ENCODE results near the gene SHC2. TPM values are rescaled to one million over a fixed set of nuclear protein-coding genes. Genes with fewer than 3 reads are reported as not detected.

SHC2 gene
- total RNA-seq, 1 donor from 2014 or later: 26.0 TPM

DNA sequence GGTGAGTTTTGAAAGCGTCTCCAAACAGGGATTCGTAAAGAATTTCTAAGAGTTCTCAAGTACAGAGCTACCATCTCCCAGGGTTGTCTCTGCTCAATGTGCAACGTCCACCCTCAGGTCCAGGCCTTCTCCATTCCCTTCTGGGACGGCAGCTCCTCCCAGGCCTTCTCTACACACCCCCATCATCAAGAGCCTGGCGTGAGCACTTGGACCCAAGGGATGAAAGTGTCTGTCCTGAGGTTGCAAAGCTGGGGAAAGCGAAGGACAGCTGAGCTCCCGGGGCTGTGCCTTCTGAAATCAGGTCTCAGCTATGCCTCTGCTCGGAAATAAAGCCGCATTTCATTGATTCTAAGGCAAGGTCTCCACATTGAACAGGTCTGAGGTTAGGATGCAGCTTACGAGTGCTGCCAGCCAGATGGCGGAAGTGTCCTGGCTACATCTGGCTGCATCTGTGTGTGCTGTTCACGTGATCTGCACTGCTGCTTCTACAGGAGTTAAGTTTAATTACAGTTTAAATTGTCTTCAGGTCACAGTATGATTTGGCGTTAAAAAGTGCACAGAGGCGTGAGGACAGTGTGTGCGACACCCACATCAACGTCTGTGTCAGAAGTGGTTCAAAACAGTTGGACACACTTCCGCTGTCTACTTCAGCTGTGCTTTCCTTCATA lies 89.2 kb downstream of the SHC2 start:
- Histone ChIP-seq H3K4me3 (no peak overlapping the region), H3K27me3 (no peaks in the 10 kb centered on the region), H3K27ac (no peak overlapping the region), H3K36me3 (no peaks in the 10 kb centered on the region), H3K4me1 (peaks cover 8% of the 10 kb centered on the region), H3K9me3 (no peaks in the 10 kb centered on the region)
- intact Hi-C loops (cut with DNase I): no loop called here
- DNase-seq (ENCODE audit: extremely low spot score in 2 of 2): no peak
- TF ChIP-seq, protein P1, sequence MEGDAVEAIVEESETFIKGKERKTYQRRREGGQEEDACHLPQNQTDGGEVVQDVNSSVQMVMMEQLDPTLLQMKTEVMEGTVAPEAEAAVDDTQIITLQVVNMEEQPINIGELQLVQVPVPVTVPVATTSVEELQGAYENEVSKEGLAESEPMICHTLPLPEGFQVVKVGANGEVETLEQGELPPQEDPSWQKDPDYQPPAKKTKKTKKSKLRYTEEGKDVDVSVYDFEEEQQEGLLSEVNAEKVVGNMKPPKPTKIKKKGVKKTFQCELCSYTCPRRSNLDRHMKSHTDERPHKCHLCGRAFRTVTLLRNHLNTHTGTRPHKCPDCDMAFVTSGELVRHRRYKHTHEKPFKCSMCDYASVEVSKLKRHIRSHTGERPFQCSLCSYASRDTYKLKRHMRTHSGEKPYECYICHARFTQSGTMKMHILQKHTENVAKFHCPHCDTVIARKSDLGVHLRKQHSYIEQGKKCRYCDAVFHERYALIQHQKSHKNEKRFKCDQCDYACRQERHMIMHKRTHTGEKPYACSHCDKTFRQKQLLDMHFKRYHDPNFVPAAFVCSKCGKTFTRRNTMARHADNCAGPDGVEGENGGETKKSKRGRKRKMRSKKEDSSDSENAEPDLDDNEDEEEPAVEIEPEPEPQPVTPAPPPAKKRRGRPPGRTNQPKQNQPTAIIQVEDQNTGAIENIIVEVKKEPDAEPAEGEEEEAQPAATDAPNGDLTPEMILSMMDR (IDR thresholded peaks at IDR 0.05): no peak
- TF ChIP-seq POLR2A (IDR thresholded peaks at IDR 0.05) (no peak), POLR2AphosphoS5 (IDR thresholded peaks at IDR 0.05; ENCODE audit: insufficient read depth in 1 of 2, low read depth in 1 of 2) (no peak)

DNA sequence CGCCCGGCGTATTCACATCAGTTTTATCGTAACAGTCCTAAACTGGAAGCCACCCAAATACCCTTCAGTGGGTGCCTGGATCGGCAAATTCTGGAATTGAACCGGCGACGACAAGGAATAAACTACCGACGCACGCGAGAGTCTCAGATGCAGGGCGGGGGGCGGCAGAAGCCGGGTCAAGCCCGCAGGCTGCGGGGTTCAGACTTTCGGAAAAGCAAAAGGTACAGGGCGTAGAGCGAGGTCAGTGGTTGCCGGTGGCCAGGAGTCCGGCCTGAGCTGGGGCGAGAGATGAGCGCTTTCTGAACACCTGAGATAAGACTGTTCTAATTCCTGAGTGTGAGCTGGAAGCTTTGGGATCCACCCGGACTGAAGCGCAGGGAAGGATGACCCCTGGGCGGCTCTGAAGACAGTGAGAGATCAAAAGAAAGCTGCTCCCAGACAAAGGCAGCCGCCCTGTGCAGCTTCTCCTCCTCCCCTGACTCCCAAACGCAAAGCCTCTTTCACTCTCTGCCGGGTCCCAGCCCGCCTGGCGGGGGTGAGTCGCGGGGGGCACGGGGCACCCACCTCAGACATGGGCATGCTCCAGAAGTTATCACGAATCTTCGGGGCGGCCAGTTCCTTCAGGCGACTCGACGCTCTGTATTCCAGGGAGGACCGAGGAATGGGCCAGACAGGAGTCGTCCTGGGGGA lies 90.0 kb downstream of the SHC2 start:
- H3K4me3 ChIP-seq: no peak overlapping the region

DNA sequence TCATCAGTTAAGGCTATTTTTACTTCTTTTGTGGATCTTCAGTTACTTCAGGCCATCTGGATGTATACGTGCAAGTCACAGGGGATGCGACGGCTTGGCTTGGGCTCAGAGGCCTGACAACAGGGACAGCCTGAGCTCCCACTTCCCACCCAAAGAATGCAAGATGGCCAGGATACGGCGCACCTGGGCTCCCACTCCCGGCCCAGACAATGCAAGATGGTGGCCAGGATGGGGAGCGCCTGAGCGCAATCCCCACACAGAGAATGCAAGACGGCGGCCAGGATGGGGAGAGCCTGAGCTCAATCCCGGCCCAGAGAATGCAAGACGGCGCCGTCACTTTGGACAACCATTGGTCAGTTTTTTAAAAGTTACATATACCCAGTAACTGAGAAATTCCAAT lies 91.0 kb downstream of the SHC2 start:
- Histone ChIP-seq H3K9me3 (no peaks in the 10 kb centered on the region), H3K4me1 (peaks cover 6% of the 10 kb centered on the region), H3K4me3 (no peak overlapping the region), H3K27me3 (no peaks in the 10 kb centered on the region), H3K36me3 (no peaks in the 10 kb centered on the region), H3K27ac (no peak overlapping the region)
- DNase-seq (ENCODE audit: extremely low spot score in 2 of 2): no peak
- TF ChIP-seq POLR2AphosphoS5 (IDR thresholded peaks at IDR 0.05; ENCODE audit: insufficient read depth in 1 of 2, low read depth in 1 of 2) (no peak), POLR2A (IDR thresholded peaks at IDR 0.05) (no peak)
- TF ChIP-seq, protein P1 (IDR thresholded peaks at IDR 0.05): no peak
- intact Hi-C loops (cut with DNase I): no loop called here

More for the DNA sequence above, 90.0 kb downstream of the SHC2 start:
- no peaks in the 10 kb centered on the region for H3K9me3 ChIP-seq
- H3K4me1 ChIP-seq: peaks cover 8% of the 10 kb centered on the region
- H3K27ac ChIP-seq: no peak overlapping the region
- no peak for DNase-seq (ENCODE audit: extremely low spot score in 2 of 2)
- no peaks in the 10 kb centered on the region for H3K27me3 ChIP-seq
- TF ChIP-seq POLR2AphosphoS5 (IDR thresholded peaks at IDR 0.05; ENCODE audit: insufficient read depth in 1 of 2, low read depth in 1 of 2) (no peak), POLR2A (IDR thresholded peaks at IDR 0.05) (no peak)
- TF ChIP-seq, protein P1 (IDR thresholded peaks at IDR 0.05): no peak
- intact Hi-C loops (cut with DNase I): no loop called here
- no peaks in the 10 kb centered on the region for H3K36me3 ChIP-seq

DNA sequence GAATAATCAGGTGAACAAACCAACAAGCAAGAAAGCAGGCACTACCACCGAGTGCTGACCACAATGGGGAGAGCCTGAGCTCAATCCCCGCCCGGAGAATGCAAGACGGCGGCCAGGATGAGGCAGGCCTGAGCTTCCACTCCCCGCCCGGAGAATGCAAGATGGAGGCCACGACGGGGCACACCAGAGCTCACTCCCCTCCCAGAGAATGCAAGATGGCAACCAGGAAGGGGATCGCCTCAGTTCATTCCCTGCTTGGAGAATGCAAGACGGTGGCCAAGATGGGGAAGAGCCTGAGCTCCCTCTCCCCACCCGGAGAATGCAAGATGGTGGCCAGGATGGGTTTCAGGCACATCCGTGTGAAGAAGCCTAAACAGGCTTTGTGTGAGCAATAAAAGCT lies 91.6 kb downstream of the SHC2 start:
- DNase-seq (ENCODE audit: extremely low spot score in 2 of 2): no peak
- TF ChIP-seq, protein P1 (IDR thresholded peaks at IDR 0.05): no peak
- TF ChIP-seq POLR2A (IDR thresholded peaks at IDR 0.05) (no peak), POLR2AphosphoS5 (IDR thresholded peaks at IDR 0.05; ENCODE audit: insufficient read depth in 1 of 2, low read depth in 1 of 2) (no peak)
- Histone ChIP-seq H3K9me3 (no peaks in the 10 kb centered on the region), H3K4me1 (no peaks in the 10 kb centered on the region), H3K27me3 (no peaks in the 10 kb centered on the region), H3K27ac (no peak overlapping the region), H3K36me3 (no peaks in the 10 kb centered on the region), H3K4me3 (no peak overlapping the region)
- intact Hi-C loops (cut with DNase I): no loop called here

DNA sequence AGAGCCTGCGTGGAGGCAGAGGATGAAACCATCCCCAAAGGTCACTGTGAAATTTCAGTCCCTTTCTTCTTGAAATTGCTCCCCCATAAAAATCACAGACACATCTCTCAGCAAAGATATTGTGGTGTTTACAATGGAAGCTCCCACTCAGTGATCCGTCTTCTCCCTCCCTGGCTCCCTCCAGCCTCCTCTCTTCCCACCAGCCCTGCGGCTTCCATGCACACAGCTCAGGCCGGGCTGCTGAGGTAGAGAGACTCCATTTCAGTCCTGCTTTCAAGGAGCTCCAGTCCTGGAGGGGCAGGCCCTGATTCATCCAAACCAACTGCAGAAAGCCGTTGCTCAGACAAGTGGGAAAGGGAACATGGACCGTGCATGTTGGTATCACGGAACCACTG lies 92.2 kb downstream of the SHC2 start:
- Histone ChIP-seq H3K27me3 (no peaks in the 10 kb centered on the region), H3K27ac (no peak overlapping the region), H3K4me1 (no peaks in the 10 kb centered on the region), H3K9me3 (no peaks in the 10 kb centered on the region), H3K36me3 (no peaks in the 10 kb centered on the region), H3K4me3 (no peak overlapping the region)
- no peak for DNase-seq (ENCODE audit: extremely low spot score in 2 of 2)
- intact Hi-C loops (cut with DNase I): no loop called here
- TF ChIP-seq POLR2AphosphoS5 (IDR thresholded peaks at IDR 0.05; ENCODE audit: insufficient read depth in 1 of 2, low read depth in 1 of 2) (no peak), POLR2A (IDR thresholded peaks at IDR 0.05) (no peak)
- TF ChIP-seq, protein P1 (IDR thresholded peaks at IDR 0.05): no peak

All from vagina (tissue), 2 donors.